ENCODE results near the gene PRRX2. TPM values are rescaled to one million over a fixed set of nuclear protein-coding genes. Genes with fewer than 3 reads are reported as not detected.
"Not testable (repeated sequence)": the region's sequence is repeated elsewhere in the genome, so short reads cannot be mapped to it uniquely, and the experiment has no call there.

Gene PRRX2
- total RNA-seq, 1 donor from 2014 or later, result 0.20 TPM

GRCh38 chr9:129731477-129732085, 66.1 kb downstream of the PRRX2 start:
- no peak for DNase-seq (ENCODE audit: low read depth in 2 of 2)

DNA sequence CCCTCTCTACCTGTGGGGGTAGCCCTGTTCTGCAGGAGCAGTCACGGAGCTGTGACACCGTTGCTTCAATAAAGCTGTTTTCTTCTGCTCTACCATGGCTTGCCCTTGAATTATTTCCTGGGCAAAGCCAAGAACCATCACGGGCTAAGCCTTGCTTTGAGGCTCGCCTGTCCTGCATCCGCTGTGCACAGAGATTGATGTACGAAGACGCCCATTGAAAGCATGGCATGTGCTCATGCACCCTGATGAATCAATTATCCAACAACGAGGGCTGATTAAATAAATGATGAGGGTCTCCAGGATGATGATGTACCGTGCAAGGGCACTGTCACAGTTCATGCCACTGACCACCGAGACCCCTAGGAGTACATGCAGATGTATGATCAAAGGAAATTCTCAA, 66.7 kb downstream of the PRRX2 start:
- DNase-seq (ENCODE audit: low read depth in 2 of 2), result no peak

DNA sequence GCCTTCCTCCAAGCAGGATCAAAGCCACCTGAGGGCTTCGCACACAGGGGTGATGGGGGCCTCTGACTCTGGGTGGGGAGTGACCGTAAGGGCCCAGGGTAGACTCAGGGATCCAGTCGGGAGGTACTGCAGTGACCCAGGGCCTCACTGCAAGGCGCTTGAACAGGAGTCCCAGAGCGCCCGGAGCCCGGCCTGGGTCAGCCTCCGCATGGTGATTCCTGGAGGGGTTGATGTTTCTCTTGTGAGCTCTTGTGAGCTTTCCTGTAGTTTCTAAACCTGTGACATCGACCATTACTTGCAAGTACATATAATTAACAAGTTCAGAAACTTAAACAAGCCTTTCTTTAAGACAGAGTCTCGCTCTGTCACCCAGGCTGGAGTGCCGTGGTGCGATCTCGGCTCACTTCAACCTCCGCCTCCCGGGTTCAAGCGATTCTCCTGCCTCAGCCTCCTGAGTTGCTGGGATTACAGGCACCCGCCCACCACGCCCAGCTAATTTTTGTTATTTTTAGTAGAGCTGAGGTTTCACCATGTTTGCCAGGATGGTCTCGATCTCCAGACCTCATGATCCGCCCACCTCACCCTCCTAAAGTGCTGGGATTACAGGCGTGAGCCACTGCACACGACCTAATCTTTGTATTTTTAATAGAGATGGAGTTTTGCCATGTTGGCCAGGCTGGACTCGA, 67.6 kb downstream of the PRRX2 start:
- DNase-seq (ENCODE audit: low read depth in 2 of 2), result no peak

GRCh38 chr9:129733632-129733953, 68.1 kb downstream of the PRRX2 start:
- DNase-seq (ENCODE audit: low read depth in 2 of 2), result no peak

GRCh38 chr9:129735546-129735945, 70.1 kb downstream of the PRRX2 start:
- DNase-seq (ENCODE audit: low read depth in 2 of 2), result no peak

DNA sequence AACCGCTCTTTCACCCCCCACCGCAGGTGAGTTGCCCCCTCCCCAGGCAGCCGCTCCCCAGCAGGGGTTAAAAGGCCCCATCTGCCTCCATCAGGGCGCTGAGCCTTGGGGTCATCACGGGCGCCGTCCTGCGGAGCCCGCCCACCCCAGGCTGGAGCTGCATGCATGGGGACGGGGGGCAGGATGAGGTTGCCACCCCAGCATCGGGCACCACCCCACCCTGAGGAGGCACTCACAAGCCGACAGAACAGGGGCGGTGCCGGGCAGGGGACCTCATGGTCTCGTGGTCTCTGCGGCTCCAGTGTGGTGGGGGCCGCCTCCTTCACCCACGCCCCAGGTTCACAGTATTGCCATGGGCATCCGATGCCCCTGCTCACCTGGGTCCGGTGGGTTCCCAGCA, 70.9 kb downstream of the PRRX2 start:
- no peak for DNase-seq (ENCODE audit: low read depth in 2 of 2)

- DNase-seq (ENCODE audit: low read depth in 2 of 2), result peak; percentile 58 to 77
Observed at GRCh38 chr9:129737479-129738274, 72.2 kb downstream of the PRRX2 start.

GRCh38 chr9:129739432-129739831, 74.0 kb downstream of the PRRX2 start:
- DNase-seq (ENCODE audit: low read depth in 2 of 2), result no peak

DNA sequence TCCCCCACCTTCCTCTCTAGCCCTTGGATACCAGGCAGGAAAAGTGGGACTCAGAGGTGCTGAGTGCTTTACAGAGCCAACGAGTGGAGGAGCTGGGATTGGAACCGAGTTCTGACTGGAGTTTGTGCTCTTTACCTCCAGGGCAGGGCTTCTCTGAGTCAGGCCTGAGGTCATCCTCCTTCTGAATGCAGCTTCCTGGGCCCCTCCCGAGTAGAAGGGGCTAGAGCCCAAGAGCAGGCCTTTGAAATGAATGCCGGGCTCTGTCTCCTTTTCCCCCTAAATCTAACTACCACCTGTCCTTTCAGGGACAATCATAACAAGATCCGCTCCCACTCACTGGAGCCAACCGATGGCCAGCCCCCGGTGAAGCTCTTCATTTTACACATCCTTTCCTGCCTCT, 74.7 kb downstream of the PRRX2 start:
- no peak for DNase-seq (ENCODE audit: low read depth in 2 of 2)

- no peak for DNase-seq (ENCODE audit: low read depth in 2 of 2)
Observed at GRCh38 chr9:129740666-129741464, 75.4 kb downstream of the PRRX2 start.

DNA sequence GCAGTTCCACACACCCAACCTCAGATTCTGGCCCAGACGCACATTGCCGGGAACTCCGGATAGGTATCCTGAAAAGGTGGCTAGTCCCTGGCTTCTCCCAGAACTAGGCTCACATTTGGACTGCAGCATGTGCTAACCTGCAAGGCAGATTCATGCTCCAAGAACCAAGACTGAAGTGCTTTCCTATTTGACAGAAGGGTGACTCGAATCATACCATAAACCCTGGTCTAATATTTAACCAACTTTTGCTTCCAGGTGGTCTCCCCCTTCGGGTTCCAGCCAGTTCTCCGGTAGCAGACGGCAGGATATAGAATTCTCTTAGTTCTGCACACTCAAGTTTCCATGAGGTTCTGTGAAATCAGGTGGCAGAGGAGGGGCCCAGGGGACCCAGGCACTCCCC, 79.8 kb downstream of the PRRX2 start:
- no peak for DNase-seq (ENCODE audit: low read depth in 2 of 2)

DNA sequence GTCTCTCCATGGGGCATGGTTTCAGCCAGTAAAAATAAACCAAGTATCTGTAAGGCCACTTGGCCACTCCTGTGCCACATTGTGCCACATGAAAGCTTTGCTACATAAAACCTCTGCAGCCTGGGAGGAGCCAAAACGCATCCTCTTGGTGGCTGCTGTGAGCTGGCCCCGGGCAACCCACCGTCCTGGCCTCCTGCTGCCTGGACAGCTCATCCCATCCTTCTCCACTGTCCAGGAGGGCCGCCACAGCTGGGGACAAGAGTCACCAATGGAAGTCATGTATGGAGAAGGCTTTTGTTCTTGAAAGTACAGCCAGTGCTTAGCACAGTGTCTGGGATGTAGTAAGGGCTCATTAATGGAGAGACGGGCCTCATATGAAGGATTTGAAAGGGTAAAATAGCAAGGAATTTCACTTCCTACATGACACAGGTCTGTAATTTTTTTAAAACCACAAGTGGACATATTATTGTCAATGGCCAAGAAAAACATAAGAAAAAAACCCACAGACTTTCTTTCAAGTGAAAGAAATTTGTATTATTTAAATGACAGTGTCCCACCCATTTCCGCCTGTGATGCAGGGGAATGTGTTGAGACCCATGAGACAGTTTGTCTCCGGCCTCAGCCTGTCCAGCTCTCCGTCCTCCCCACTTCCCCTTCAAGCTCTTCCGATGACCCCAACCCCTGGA, 80.8 kb downstream of the PRRX2 start:
- DNase-seq (ENCODE audit: low read depth in 2 of 2), result no peak

GRCh38 chr9:129748249-129748648, 82.8 kb downstream of the PRRX2 start:
- DNase-seq (ENCODE audit: low read depth in 2 of 2), result no peak

DNA sequence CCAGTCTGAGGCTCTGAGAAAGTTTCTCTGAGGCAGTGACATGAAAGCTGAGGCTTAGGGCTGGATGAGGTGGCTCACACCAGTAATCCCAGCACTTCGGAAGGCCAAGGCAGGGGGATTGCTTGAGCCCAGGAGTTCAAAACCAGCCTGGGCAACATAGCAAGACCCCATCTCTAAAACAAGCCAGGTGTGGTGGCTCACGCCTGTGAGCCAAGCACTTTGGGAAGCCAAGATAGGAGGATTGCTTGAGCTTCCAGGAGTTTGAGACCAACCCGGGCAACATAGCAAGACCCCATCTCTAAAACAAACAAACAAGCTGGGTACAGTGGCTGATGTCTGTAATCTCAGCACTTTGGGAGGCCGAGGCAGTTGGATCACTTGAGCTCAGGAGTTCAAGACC, 83.6 kb downstream of the PRRX2 start:
- not testable (repeated sequence) for DNase-seq (ENCODE audit: low read depth in 2 of 2)

GRCh38 chr9:129749575-129749974, 84.1 kb downstream of the PRRX2 start:
- no peak for DNase-seq (ENCODE audit: low read depth in 2 of 2)

DNA sequence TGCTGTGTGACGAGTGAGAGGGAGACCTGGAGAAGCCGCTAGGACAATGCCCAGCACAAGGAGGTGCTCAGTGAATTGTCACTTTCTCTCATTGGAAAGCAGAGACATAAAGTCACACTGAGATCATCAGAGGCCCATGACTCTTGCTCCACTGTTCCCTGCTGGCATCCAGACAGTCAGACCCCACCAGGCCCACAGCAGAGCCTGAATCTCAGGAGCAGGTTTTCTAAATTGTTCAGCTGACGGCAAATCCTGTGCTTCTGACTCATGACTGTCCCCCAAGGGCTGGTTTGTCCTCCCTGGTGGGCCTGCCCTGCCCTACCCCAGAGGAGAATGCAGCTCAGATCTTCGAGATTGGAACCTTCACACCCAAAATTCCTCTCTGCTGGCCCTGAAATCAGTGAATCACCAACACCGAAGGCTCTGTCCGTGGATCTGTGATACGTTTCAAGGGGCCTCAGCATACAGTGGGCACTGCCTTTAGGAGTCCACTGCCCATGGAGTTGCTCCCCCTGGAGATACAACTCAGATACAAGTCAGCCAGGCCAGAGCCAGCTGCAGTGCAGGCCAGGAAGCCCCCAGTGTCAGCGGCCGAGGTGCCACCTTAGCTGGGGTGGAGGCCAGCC, 84.7 kb downstream of the PRRX2 start:
- no peak for DNase-seq (ENCODE audit: low read depth in 2 of 2)

DNA sequence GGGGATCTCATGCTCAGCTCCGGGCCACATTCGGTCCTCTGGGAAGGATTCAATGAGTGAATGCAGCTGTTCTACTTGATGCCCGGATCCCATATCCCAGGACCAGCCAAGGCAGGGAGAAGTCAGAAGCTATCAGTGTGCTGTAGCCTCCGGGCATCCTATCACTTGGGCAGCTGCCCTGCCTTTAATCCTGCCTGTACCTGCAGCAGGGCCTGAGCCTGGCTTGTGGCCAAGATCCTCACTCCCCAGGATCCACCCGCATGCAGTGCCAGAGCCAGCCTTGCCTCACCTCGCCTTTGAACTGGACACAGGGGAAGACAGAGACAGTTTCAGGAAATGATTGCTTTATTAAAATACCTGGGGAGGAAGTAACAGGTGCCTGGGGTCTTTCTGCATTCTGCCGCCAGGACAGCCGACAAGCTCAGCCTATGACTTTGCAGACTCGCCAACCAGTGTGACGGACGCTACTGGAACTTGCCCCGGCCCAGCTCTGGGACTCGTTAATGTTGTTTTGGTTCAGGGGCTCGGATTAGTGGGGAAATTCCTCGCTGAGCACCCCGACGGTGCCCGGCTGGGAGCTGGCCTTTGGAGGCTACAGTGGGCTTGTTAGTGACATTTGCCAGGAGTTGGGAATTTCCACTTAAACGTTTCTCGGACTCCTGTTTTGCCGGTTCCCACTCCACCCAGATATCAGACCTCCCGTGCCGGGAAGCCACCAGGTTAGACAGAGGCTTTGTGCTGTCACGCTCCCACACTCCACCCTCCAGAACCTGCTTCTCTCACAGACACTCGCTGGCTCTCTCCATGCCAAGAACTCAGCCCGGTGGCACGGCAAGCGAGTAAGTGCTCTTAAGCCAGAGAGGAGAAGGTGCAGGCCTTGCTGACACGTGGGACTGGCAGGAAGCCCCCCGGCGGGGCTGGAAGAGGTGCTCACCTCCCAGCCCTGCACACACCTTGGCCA, 86.7 kb downstream of the PRRX2 start:
- peak in 1 of 2 donors; percentile 15 for DNase-seq (ENCODE audit: low read depth in 2 of 2)

- peak; percentile 51 to 64 for DNase-seq (ENCODE audit: low read depth in 2 of 2)
Observed at GRCh38 chr9:129752900-129753729, 87.7 kb downstream of the PRRX2 start, which contains the start of gene PTGES. Gene PTGES (minus strand): TSS chr9:129753042. CDS start chr9:129753012, 30 bp downstream.

DNA sequence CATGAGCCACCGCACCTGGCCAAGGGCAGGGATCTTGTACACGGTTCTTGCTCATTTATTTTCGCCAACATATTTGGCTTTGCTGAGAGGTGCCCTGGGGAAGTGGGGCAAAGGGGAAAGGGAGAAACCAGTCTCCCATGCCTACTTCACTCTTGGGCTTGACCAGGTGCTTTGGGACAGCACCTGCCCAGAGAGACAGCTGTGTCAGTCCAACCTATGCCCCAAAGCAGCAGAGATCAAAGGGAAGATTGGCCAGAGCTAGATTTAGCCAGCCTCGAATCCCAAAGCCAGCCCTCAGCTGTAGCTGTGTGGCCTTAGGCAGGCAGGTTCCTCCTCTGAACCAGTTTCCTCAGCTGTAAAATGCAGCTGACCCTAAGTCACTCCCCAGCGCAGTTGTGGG, 89.7 kb downstream of the PRRX2 start:
- no peak for DNase-seq (ENCODE audit: low read depth in 2 of 2)
